ENCODE data around the gene CLDN16.

Gene CLDN16

DNA sequence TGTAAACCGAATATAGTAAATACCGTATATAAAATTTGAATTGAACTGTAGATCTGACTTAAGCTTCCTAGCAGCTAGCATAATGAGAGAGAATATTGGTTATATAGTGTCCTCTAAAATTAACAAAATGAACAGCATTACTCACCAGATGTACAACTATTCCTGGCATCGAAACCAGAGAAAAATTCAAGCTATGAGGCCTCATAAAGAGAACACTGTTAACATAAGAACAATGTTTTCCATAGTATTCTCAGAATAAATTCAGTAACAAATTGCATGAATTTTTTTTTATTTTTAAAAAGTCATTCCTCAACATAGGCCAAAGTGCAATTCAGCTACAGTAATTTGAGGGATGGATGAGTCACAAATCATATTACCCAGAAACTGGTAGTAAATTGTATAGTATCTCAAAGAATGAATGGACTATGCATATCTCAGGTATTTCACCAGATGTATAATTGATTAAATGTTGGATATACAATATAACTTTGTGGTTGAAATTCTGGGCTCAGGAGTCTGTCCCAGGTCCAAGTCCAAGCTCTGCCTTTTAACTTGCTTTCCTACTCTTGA, 56.7 kb downstream of the CLDN16 start:
- no peak overlapping the region for H3K4me3 ChIP-seq (ENCODE audit: low read length)
- DNase-seq (ENCODE audit: low read depth): no peak
- TF ChIP-seq, protein P1, sequence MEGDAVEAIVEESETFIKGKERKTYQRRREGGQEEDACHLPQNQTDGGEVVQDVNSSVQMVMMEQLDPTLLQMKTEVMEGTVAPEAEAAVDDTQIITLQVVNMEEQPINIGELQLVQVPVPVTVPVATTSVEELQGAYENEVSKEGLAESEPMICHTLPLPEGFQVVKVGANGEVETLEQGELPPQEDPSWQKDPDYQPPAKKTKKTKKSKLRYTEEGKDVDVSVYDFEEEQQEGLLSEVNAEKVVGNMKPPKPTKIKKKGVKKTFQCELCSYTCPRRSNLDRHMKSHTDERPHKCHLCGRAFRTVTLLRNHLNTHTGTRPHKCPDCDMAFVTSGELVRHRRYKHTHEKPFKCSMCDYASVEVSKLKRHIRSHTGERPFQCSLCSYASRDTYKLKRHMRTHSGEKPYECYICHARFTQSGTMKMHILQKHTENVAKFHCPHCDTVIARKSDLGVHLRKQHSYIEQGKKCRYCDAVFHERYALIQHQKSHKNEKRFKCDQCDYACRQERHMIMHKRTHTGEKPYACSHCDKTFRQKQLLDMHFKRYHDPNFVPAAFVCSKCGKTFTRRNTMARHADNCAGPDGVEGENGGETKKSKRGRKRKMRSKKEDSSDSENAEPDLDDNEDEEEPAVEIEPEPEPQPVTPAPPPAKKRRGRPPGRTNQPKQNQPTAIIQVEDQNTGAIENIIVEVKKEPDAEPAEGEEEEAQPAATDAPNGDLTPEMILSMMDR (conservative IDR thresholded peaks at IDR 0.05; ENCODE audit: low read depth, low read length): no peak

DNA sequence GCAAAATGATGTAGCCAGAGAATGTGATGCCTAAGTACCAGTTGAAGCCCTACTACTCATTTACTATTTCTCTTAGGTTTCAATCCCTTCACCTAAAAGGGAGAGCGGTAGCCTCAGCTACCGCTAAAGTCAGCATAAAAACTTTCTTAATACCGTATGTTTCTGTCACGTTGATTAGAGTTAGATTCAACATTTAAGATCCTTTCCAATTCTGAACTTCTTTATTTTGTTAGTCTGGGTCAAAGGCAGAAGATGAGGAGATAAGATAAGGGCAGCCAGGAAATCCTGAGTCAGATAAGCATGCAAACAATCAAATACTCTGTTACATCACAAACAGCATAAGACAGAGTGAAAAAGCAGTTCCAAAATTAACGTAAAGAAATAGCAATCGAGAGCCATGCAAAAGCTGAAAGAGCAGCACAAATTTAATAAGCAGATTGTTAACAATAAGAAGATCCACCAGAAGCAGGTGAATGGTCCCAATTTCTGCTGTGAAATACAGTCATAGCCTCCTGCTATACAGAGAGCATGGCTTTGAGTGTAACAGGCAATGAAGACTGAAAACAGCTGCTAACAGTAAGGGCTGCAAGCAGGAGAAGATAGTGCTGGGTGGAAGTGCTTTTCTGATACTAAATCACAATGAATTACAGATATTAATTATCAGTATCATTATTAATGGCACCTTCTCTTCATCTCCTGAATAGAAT, 58.8 kb downstream of the CLDN16 start:
- TF ChIP-seq, protein P1 (conservative IDR thresholded peaks at IDR 0.05; ENCODE audit: low read depth, low read length): no peak
- DNase-seq (ENCODE audit: low read depth): no peak

DNA sequence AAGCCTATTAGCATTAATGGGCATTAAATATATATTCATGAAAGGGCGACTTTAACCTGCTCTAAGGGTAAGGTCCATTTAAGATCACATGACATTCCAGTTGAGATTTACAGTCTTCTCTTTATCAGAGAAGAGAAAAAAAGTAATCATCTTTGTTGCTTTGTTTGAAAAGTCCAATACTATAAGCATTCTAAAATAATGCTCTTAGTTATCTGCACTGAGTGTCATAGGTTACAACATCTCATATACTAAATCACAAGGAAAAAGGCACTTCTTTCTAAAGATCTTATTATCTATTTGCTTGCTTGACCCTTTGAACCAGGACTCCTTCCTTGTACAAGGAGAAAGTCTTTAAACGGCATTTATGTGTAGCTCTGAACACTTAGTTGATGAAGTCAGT, 60.3 kb downstream of the CLDN16 start:
- TF ChIP-seq, protein P1 (conservative IDR thresholded peaks at IDR 0.05; ENCODE audit: low read depth, low read length): no peak
- no peak for DNase-seq (ENCODE audit: low read depth)
- no peak overlapping the region for H3K4me3 ChIP-seq (ENCODE audit: low read length)

More for the DNA sequence above, 58.8 kb downstream of the CLDN16 start:
- no peak overlapping the region for H3K4me3 ChIP-seq (ENCODE audit: low read length)

DNA sequence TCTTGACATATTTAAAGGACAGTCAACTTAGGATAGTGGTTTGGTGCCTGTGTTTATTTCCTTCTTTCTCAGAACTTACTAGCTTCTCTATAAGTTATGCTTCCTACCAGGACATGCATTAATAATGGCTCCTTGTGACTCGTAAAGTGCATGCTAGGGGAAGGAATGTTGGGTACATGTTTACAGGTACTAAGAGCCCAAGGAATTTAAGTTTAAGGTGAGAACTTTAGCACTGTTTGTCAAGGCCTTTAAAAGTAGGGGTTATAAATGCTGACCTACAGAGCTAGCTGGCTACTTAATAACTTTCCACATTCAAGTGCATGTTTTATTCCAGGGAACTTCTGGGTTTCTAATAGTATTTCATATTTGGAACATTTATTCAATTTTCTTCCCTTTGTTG, 61.8 kb downstream of the CLDN16 start, which contains the start of gene TMEM207:
Gene TMEM207, minus strand, starts transcription at position 101 of the 400 bp plus-strand sequence. Its CDS starts 92 bp downstream, at position 9.
- DNase-seq (ENCODE audit: low read depth): no peak
- TF ChIP-seq, protein P1 (conservative IDR thresholded peaks at IDR 0.05; ENCODE audit: low read depth, low read length): no peak
- H3K4me3 ChIP-seq (ENCODE audit: low read length): no peak within 1 kb of the TSS

DNA sequence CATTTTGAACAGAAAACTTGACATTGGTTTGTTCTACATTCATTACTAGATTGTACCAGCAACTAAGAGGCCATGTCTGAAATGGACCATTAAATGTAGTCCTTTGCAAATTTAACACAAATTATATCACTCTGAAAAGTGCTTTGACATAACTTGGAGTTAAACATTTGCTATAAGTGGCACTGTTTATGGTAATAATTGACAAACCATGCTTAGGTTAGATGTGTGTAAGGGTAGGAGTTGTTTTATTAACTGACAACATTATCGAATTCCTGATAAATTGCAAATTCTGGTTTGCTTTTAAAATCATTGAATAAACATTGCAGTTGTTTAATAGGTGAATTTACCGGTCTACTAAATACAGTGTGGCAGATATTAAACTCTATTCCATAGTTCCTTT, 67.9 kb downstream of the CLDN16 start:
- TF ChIP-seq, protein P1 (conservative IDR thresholded peaks at IDR 0.05; ENCODE audit: low read depth, low read length): no peak
- H3K4me3 ChIP-seq (ENCODE audit: low read length): no peak overlapping the region
- DNase-seq (ENCODE audit: low read depth): no peak

DNA sequence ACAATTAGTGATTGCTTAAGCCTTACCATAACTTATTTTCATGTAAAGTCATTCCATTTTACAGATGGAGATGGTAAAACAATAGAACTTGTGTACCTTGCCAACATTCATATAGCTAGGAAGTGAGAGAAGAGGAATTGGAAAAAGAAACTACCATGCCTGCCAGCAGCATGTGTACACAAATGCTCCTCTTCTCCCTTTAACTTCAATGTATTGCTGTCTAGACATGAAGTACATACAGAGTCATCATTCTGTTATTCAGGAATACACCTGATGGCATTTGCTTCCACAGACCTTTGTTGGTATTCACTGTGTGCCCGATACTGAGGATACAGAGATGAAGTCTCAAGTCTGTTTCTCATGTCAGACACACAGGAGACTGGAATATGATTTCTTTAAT, 68.8 kb downstream of the CLDN16 start:
- no peak for DNase-seq (ENCODE audit: low read depth)
- TF ChIP-seq, protein P1 (conservative IDR thresholded peaks at IDR 0.05; ENCODE audit: low read depth, low read length): no peak
- no peak overlapping the region for H3K4me3 ChIP-seq (ENCODE audit: low read length)

DNA sequence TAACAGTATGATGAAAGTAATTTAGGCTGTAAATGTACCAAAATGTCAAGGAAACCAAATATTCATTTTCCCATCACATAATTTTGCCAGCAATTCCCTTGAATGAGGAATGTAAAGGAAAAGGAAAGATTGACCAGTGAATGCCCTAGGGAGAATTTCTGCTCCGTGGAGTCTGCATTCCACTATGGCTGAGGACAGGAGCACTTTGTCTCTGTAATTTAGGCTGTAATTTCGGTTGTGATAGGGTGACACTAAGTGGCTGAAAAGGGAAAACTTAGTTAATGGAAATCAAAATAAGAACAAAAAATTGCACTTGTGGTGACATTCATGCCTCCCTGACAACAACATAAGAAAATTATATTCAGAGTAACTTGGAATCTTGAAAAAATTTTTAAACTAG, 70.1 kb downstream of the CLDN16 start:
- TF ChIP-seq, protein P1 (conservative IDR thresholded peaks at IDR 0.05; ENCODE audit: low read depth, low read length): peak; percentile 5
- no peak overlapping the region for H3K4me3 ChIP-seq (ENCODE audit: low read length)
- no peak for DNase-seq (ENCODE audit: low read depth)
